GM19455 (cell line): Measurements from ENCODE around the gene GNAO1.
"Not testable (repeated sequence)": the region's sequence is repeated elsewhere in the genome, so short reads cannot be mapped to it uniquely, and the experiment has no call there.

ENCODE experiments used
- ATAC-seq: cut with Tn5 transposase; IDR thresholded peaks from one replicate; pipeline ENCODE4 v1.9.1; 2021; ENCODE audit not compliant: unreplicated experiment

GNAO1 gene

DNA sequence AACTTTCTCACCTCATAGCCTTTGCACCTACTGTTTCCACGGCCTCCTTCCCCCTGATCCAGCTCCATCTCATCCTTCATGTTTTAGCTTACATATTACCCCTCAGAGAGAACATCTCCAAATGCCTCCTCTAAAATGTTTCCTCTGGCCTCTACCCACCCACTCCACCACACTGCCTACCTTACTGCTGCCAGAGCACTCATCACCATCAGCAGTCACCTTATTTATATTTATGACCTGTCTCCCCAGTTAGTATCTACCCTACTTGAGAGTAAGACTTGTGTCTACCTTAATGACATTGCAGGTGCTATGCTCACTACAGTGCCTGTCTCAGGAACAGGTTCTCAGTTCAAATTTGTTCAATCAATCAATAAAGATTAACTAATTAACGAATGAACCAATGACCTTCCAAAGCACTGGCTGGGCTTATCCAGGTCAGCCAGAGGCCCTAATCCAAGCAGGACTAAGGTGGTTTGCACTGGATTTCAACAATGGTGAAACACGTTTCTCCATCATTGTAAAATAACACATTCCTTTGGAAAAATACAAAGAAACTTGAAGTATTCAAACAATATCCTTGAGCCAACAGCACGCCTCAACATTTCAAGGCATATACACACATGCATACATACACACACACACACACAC lies 192.9 kb downstream of the GNAO1 start:
- ATAC-seq, result no peak

DNA sequence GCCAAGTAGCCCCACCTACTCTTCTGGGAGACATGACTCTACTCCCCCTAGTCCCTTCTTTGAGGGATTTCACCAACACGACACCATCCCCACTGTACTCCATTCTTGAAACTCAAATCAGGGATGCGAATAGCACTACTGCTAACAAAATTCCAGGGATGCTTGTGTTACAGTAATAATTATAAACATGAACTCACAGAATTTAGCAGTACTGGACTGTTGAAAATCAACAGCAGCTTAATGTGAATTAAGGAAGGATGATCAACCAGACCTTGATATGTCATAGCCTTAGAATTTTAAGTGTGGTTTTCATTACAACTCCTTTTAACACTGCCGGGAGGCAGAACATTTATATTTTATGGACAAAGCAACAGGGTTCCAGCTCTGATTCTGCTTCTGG lies 196.1 kb downstream of the GNAO1 start:
- ATAC-seq, result no peak

DNA sequence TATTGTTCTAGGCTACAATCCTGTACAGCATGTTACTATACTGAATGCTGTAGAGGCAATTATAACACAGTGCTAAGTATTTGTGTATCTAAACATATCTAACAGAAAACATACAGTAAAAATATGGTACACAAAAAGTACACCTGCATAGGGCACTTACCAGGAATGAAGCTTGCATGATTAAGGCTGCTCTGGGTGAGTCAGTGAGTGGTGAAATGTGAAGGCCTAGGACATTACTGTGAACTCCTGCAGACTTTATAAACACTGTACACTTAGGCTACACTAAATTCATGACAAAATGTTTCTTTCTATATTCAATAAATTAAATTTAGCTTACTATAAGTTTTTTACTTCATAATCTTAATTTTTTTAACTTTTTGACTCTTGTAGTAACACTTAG lies 196.9 kb downstream of the GNAO1 start:
- no peak for ATAC-seq

DNA sequence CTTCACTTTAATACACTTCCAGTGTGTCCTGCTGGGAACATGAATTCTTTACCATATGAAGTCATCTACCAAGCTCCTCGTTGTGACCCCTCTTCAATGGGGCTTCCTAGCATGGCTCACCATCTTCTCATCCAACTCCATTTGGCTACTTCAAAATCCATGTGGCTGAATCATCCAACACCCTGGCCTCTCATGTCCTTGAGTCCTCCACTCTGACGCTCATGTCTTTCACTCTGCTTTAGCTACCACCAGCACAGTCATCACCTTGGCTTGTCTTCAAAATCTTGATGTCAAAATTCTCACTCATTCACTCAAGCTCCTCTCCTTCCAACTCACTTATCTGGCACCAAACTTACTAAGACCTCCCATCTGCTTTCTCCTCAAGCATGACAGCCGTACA lies 198.3 kb downstream of the GNAO1 start:
- no peak for ATAC-seq

DNA sequence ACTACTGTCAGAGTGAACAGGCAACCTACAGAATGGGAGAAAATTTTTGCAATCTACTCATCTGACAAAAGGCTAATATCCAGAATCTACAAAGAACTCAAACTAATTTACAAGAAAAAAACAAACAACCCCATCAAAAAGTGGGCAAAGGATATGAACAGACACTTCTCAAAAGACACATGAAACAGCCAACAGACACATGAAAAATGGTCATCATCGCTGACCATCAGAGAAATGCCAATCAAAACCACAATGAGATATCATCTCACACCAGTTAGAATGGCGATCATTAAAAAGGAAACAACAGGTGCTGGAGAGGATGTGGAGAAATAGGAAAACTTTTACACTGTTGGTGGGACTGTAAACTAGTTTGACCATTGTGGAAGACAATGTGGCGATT lies 205.4 kb downstream of the GNAO1 start:
- ATAC-seq, result not testable (repeated sequence)

DNA sequence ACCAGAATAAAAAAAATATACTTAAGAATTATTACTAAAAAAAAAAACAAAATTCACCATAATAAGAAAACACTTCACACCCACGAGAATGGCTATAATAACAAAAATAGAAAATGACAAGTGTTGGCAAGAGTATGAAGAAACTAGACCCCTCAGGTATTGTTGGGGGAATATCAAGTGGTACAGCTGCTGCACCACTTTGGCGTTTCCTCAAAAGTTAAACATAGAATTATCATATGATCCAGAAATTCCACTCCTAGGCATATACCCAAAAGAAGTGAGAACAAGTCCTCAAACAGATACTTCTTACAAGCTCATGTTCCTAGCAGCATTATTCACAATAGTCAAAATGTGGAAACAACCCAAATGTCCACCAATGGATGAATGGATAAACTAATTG lies 207.8 kb downstream of the GNAO1 start:
- no peak for ATAC-seq

DNA sequence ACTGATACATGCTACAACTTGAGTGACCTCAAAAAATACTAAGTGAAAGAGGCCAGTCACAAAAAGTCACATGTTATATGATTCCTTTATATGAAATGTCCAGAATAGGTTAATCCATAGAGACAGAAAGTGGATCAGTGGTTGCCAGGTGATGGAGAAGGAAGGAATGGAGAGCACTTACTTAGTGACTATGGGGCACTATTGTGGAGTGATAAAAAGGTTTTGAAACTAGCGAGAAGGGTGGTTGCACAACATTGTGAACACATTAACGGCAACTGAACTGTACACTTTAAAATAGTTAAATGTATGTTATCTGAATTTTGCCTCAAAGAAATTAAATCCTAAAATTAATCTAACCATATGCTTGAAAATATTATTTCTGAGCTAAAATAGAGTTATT lies 208.2 kb downstream of the GNAO1 start:
- ATAC-seq, result no peak

DNA sequence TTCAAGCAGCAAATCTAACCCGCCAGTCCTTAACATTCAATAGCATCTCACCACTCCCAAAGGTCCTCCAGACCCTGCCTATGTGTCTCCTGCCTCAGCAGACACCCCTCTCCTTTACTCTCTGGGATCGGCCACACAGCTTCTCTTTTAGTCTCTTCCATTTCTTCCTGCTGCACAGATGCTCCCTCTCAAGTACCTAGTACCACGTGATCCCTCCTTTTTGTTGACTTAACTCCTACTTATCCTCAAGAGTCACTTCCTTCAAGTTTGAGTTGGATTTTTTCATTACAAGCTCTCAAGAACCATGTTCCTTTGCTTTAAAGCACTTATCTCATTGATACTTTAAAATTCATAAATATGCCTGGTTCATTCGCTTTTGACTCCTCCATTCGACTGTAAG lies 209.2 kb downstream of the GNAO1 start:
- no peak for ATAC-seq

DNA sequence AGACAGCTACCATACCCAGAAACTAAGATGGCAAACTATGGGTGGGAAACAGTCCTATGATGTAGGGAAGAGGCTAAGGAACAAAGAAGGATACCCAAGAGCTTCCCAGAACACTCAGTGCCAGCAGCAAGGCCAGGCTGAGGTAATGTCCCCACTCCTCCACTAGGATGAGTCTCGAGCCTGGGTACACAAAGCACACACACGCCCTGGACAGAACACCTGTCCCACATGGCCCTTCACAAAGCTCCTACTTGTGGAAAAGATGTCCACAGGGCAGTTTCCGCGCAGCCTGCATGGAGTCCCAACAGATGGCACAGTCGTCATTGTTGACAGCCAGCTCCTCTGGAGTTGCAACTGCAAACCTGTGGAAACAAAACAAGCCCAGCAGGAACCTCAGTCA lies 210.2 kb downstream of the GNAO1 start:
- ATAC-seq, result no peak

DNA sequence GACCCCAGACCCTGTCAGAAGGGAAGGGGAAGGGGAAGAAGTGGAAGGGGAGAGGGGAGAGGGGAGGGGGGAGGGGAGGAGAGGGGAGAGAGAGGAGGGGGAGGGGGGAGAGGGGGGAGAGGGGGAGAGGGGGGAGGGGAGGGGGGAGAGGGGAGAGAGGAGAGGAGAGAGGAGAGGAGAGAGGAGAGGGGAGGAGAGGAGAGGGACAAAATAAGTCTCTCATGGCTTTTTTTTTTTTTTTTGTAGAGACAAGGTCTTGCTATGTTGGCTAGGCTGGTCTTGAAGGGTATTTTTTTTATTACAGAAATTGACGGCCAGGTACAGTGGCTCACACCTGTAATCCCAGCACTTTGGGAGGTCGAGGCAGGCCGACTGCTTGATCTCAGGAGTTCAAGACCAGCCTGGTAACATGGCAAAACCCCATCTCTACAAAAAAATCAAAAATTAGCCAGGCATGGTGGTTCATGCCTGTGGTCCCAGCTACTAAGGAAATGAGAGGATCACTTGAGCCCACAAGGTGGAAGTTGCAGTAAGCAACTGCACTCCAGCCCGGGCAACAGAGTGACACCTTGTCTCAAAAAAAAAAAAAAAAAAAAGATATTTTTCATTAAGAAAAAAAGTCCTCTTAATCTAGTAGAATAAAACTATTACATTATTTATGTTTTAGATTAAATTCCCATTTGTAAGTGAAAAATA lies 214.8 kb downstream of the GNAO1 start:
- no peak for ATAC-seq
